GM21390 (cell line): ENCODE data around the gene SPNS1.
"Not testable (repeated sequence)": the region's sequence is repeated elsewhere in the genome, so short reads cannot be mapped to it uniquely, and the experiment has no call there.

Experiments used
- ATAC-seq: cut with Tn5 transposase; IDR thresholded peaks from one replicate; pipeline ENCODE4 v1.9.1; 2021; ENCODE audit not compliant: unreplicated experiment

Gene SPNS1, protein sequence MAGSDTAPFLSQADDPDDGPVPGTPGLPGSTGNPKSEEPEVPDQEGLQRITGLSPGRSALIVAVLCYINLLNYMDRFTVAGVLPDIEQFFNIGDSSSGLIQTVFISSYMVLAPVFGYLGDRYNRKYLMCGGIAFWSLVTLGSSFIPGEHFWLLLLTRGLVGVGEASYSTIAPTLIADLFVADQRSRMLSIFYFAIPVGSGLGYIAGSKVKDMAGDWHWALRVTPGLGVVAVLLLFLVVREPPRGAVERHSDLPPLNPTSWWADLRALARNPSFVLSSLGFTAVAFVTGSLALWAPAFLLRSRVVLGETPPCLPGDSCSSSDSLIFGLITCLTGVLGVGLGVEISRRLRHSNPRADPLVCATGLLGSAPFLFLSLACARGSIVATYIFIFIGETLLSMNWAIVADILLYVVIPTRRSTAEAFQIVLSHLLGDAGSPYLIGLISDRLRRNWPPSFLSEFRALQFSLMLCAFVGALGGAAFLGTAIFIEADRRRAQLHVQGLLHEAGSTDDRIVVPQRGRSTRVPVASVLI

GRCh38 chr16:28974437-28975157 lies at the start of gene SPNS1:
Gene SPNS1 (plus strand): TSS chr16:28974778. CDS start chr16:28975152, 374 bp downstream.
- peak; percentile 83 for ATAC-seq

GRCh38 chr16:28925386-28926228 lies 49.0 kb upstream of the SPNS1 start:
- ATAC-seq, result peak; percentile 29

GRCh38 chr16:28926284-28926683 lies 48.3 kb upstream of the SPNS1 start:
- not testable (repeated sequence) for ATAC-seq

DNA sequence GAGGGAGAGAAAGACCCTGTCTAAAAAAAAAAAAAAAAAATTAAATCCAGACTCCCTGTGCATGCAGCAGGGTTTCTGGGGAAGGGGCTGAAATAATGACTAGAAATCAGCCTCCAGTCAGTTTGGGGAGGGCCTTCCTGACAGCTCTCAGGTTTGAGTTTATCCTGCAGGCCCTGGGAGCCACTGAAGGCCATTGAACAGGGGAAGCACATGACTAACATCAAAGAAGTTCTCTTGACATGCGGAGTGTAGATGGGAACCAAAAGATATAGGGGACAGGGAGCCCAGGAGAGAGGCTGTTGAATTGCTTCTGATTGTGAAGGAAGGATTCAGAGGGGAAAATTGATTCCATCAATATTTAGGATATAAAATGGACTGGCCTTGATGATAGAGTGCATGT lies 46.8 kb upstream of the SPNS1 start:
- ATAC-seq, result no peak

DNA sequence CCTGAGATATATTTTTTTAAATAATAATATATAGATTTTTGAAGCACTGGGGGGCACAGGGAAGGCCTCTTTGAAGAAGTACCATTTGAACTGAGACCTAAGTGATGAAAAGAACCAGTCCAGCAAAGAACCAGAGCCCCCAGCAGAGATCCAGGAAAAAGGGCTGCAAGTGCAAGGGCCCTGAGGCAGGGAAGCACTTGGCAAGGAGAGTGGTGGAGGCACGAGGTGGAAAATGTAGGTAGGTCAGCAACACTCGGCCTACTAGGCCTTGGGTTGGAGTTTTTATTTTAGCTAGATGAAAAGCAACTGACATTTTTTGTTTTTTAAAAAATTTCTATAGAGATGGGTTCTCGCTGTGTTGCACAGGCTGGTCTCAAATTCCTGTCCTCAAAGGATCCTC lies 44.4 kb upstream of the SPNS1 start:
- ATAC-seq, result no peak

DNA sequence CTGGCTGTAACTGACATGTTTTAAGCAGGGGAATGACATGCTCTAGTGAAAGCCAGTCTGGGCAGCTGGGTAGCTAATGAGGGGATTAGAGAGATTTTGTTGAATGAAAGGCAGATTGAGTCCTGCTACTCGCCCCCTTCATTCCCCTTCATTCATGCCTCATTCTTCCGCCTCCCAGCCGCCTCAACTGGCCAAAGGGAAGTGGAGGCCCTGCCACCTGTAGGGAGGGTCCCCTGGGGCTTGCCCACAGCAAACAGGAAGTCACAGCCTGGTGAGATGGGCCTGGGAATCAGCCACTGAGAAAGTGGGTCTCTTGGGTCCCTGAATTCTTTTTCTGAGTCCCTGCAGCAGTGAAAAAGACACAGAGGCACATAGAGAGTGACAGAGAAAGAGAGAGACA lies 43.9 kb upstream of the SPNS1 start:
- peak; percentile 51 for ATAC-seq

DNA sequence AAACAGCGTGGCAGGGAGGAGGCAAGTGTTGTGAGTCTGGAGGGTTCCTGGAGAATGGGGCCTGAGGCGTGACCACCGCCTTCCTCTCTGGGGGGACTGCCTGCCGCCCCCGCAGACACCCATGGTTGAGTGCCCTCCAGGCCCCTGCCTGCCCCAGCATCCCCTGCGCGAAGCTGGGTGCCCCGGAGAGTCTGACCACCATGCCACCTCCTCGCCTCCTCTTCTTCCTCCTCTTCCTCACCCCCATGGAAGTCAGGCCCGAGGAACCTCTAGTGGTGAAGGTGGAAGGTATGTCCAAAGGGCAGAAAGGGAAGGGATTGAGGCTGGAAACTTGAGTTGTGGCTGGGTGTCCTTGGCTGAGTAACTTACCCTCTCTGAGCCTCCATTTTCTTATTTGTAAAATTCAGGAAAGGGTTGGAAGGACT lies 42.8 kb upstream of the SPNS1 start, which contains the start of gene CD19:
Gene CD19 (plus strand): TSS at position 171 of the 425 bp plus-strand sequence. CDS start 30 bp downstream, at position 201.
- ATAC-seq, result no peak

DNA sequence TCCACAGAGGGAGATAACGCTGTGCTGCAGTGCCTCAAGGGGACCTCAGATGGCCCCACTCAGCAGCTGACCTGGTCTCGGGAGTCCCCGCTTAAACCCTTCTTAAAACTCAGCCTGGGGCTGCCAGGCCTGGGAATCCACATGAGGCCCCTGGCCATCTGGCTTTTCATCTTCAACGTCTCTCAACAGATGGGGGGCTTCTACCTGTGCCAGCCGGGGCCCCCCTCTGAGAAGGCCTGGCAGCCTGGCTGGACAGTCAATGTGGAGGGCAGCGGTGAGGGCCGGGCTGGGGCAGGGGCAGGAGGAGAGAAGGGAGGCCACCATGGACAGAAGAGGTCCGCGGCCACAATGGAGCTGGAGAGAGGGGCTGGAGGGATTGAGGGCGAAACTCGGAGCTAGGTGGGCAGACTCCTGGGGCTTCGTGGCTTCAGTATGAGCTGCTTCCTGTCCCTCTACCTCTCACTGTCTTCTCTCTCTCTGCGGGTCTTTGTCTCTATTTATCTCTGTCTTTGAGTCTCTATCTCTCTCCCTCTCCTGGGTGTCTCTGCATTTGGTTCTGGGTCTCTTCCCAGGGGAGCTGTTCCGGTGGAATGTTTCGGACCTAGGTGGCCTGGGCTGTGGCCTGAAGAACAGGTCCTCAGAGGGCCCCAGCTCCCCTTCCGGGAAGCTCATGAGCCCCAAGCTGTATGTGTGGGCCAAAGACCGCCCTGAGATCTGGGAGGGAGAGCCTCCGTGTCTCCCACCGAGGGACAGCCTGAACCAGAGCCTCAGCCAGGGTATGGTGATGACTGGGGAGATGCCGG lies 42.0 kb upstream of the SPNS1 start:
- ATAC-seq, result no peak

GRCh38 chr16:28933171-28933570 lies 41.4 kb upstream of the SPNS1 start:
- ATAC-seq, result no peak

DNA sequence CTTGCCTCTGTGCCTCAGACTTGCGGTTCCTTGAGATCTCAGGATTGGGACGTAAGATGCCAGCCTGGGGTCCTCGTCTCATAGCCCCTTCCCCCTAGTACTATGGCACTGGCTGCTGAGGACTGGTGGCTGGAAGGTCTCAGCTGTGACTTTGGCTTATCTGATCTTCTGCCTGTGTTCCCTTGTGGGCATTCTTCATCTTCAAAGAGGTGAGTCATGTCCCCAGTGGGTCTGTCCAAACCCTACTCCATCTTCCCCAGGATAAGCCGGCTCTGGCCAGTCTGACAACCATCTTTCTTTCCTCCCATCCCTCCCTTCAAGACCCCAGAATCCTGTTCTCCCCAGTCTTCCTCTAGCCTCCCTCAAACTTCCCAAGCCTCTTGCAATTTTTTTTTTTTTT lies 39.2 kb upstream of the SPNS1 start:
- ATAC-seq, result no peak

DNA sequence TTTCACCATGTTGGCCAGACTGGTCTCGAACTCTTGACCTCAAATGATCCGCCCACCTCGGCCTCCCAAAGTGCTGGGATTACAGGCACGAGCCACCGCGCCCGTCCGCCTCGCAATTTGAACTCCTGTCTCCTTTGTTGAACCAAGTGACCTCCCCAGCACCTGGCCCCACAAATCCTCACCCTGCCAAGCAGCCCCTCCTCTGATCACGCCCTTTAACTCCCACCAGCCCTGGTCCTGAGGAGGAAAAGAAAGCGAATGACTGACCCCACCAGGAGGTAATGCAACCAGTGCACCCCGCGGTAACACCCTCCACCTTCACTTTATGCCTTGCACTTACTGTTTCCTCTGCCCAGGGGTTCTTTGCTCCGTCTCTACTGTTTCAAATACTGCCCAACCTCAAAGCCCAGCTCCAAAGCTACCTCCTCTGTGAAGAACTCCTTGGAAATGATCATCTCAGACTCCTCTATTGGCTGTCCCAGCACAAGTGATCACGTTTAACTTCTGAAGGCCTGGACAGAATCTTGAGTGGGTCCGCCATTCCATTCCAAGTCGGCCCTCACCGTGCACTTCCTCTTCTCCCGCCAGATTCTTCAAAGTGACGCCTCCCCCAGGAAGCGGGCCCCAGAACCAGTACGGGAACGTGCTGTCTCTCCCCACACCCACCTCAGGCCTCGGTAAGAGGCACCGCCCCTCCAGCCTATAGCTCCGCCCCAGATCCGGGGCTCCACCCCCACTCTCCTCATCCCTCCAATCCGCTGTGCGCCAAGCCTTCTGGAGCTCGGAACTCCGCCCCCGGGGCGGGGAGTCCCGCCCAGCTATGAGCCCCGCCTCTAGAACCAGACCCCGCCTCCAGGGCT lies 38.4 kb upstream of the SPNS1 start:
- ATAC-seq, result peak; percentile 56

DNA sequence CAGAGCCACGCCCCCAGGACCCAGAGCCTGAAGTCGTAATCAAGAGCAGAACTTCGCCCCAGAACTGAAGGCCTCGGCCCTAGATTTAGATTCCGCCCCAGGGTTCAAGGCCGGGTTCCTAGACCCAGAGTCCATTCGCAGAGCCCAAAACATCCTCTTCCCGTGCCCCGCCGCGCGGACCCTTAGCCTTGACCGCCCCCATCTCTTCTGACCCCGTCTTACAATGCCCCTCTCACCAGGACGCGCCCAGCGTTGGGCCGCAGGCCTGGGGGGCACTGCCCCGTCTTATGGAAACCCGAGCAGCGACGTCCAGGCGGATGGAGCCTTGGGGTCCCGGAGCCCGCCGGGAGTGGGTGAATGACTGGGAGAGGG lies 37.8 kb upstream of the SPNS1 start:
- ATAC-seq, result no peak

DNA sequence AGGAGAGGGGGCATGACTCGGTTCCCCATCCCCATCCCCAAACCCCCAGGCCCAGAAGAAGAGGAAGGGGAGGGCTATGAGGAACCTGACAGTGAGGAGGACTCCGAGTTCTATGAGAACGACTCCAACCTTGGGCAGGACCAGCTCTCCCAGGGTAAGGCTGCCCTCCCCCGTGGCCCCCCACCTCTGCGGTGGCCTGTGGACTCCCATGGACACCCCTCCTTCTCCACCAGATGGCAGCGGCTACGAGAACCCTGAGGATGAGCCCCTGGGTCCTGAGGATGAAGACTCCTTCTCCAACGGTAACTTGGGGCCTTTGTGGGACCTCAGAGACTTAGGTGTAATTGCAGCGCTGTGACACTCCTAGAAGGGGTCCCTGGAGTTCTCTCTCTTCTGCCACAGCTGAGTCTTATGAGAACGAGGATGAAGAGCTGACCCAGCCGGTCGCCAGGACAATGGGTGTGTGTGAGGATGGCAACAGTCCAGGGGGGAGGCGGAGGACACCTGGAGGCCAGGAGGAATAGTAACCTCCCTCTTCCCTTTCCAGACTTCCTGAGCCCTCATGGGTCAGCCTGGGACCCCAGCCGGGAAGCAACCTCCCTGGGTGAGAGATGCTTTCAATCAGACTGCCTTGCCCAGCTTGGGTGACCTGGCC lies 37.2 kb upstream of the SPNS1 start:
- no peak for ATAC-seq

GRCh38 chr16:28938721-28939120 lies 35.9 kb upstream of the SPNS1 start:
- no peak for ATAC-seq

- ATAC-seq, result not testable (repeated sequence)
These were observed 34.8 kb upstream of the SPNS1 start for GRCh38 chr16:28939825-28940224.

- ATAC-seq, result no peak
These were observed 31.3 kb upstream of the SPNS1 start for GRCh38 chr16:28943281-28943680.

GRCh38 chr16:28946681-28947080 lies 27.9 kb upstream of the SPNS1 start:
- no peak for ATAC-seq

DNA sequence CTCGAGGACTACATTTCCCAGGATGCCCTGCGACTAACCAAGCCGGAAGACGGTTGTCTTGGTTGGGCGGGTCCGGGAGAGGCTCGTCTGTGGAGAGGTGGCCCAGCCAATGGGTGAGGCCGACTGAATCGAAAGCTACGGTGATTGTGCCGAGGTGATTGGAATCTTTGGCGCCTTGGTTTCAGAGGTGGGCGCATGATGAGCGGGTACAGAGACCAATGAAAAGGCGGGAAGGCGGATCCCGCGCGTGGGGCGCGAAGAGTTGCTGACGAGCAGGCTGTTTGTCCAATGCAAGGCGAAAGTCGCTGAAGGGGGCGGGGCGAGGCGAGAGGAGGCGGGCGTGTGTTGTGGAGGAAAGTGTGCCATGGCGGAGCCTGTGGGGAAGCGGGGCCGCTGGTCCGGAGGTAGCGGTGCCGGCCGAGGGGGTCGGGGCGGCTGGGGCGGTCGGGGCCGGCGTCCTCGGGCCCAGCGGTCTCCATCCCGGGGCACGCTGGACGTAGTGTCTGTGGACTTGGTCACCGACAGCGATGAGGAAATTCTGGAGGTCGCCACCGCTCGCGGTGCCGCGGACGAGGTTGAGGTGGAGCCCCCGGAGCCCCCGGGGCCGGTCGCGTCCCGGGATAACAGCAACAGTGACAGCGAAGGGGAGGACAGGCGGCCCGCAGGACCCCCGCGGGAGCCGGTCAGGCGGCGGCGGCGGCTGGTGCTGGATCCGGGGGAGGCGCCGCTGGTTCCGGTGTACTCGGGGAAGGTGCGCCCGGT lies 23.7 kb upstream of the SPNS1 start, which contains the start of gene NFATC2IP:
Gene NFATC2IP (plus strand): TSS at position 290 of the 762 bp plus-strand sequence. CDS start 75 bp downstream, at position 365.
- ATAC-seq, result peak; percentile 90
